ENCODE results near the gene ANKRD33B. TPM values are rescaled to one million over a fixed set of nuclear protein-coding genes. Genes with fewer than 3 reads are reported as not detected.
"Not testable (repeated sequence)": the region's sequence is repeated elsewhere in the genome, so short reads cannot be mapped to it uniquely, and the experiment has no call there.

ANKRD33B gene
- polyA plus RNA-seq, 1 donor (not counting 4 experiments of a cell fraction or from before 2014, with no cell fraction given), result 1.9 TPM

DNA sequence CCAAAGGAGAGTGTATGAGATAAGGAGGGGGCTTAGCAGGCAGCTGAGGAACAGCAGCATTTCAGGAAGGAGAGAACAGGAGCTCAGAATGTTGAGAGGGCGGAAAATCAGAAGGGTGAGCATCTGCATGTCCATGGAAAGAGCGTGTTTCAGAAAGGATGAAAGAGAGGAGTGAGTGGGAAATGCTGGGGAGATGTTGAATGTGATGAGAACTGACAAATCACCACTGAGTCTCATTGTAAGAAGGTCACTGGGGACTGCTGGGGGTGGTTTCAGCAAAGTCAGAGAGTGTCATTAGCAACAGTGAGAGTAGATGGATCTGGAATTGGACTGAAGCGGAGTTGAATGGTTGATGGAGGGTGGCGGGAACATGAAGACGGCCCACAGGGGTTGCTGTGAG, 65.8 kb downstream of the ANKRD33B start:
- FAIRE-seq (no peak), DNase-seq (ENCODE audit: low read depth, low spot score) (no peak)
- H3K27me3 ChIP-seq (ENCODE audit: control insufficient read depth, extremely low read depth, insufficient read depth, low read length), result no peaks in the 10 kb centered on the region
- H3K4me2 ChIP-seq (ENCODE audit: control insufficient read depth, extremely low read depth, insufficient read depth, low read depth, low read length), result no peak overlapping the region
- peaks cover 7% of the 10 kb centered on the region for H3K9me3 ChIP-seq (ENCODE audit: control insufficient read depth, low read depth, low read length)
- H3K36me3 ChIP-seq (ENCODE audit: control insufficient read depth in 2 of 2, extremely low read depth in 1 of 2, insufficient read depth in 2 of 2, low read length in 2 of 2), result no peaks in the 10 kb centered on the region
- H3K79me2 ChIP-seq (ENCODE audit: control insufficient read depth, insufficient read depth, low read length), result no peaks in the 10 kb centered on the region
- H3K9ac ChIP-seq (ENCODE audit: control insufficient read depth, extremely low read depth, insufficient read depth, low read length), result no peak overlapping the region
- TF ChIP-seq, protein P1, sequence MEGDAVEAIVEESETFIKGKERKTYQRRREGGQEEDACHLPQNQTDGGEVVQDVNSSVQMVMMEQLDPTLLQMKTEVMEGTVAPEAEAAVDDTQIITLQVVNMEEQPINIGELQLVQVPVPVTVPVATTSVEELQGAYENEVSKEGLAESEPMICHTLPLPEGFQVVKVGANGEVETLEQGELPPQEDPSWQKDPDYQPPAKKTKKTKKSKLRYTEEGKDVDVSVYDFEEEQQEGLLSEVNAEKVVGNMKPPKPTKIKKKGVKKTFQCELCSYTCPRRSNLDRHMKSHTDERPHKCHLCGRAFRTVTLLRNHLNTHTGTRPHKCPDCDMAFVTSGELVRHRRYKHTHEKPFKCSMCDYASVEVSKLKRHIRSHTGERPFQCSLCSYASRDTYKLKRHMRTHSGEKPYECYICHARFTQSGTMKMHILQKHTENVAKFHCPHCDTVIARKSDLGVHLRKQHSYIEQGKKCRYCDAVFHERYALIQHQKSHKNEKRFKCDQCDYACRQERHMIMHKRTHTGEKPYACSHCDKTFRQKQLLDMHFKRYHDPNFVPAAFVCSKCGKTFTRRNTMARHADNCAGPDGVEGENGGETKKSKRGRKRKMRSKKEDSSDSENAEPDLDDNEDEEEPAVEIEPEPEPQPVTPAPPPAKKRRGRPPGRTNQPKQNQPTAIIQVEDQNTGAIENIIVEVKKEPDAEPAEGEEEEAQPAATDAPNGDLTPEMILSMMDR (optimal IDR thresholded peaks at IDR 0.05 in 1 of 3, IDR thresholded peaks at IDR 0.05 in 1 of 3, conservative IDR thresholded peaks at IDR 0.05 in 1 of 3; ENCODE audit: extremely low read depth in 1 of 3, insufficient read depth in 2 of 3, low read length in 3 of 3), result no peak
- no peak for TF ChIP-seq EZH2 (IDR thresholded peaks at IDR 0.05; ENCODE audit: low read length)
- dilution Hi-C loops (cut with MboI; ENCODE audit: extremely low pct_ligation_motif_present, low sequenced_read_pairs), result no loop called here
- H3K9me1 ChIP-seq (ENCODE audit: control insufficient read depth, extremely low read depth, insufficient read depth, low read length), result no peaks in the 10 kb centered on the region
- no peak overlapping the region for H3K27ac ChIP-seq (ENCODE audit: control insufficient read depth, insufficient read depth, low read length)
- no peaks in the 10 kb centered on the region for H4K20me1 ChIP-seq (ENCODE audit: control insufficient read depth, extremely low read depth, insufficient read depth, low read length)
- no peak overlapping the region for H3K4me3 ChIP-seq (ENCODE audit: control insufficient read depth in 2 of 3, extremely low read depth in 1 of 3, insufficient read depth in 2 of 3, low read depth in 1 of 3, low read length in 3 of 3)
- peaks cover 9% of the 10 kb centered on the region for H3K4me1 ChIP-seq (ENCODE audit: control insufficient read depth, extremely low read depth, insufficient read depth, low read length)
- no peak overlapping the region for H2AFZ ChIP-seq (ENCODE audit: control insufficient read depth, low read length)

DNA sequence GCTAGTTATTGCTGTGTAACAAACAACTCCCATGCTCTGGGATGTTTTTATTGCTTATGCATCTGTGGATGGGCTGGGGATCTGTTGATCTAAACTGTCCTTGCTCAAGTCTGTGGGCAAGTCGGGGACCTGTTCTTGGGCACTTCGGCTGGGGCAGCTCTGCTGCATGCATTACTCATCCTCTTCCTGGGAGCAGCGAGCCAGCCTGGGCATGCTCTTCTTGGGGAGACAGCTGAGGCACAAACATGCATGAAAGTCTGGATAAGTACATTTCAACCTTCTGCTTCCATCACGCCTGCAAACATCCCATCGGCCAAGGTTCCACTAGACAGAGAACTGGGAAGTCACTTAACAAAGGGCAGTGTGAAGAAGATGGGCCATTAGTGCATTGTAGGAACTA, 66.3 kb downstream of the ANKRD33B start:
- Histone ChIP-seq H3K4me1 (ENCODE audit: control insufficient read depth, extremely low read depth, insufficient read depth, low read length) (peaks cover 12% of the 10 kb centered on the region), H3K27me3 (ENCODE audit: control insufficient read depth, extremely low read depth, insufficient read depth, low read length) (no peaks in the 10 kb centered on the region), H3K79me2 (ENCODE audit: control insufficient read depth, insufficient read depth, low read length) (no peaks in the 10 kb centered on the region), H2AFZ (ENCODE audit: control insufficient read depth, low read length) (no peak overlapping the region), H3K27ac (ENCODE audit: control insufficient read depth, insufficient read depth, low read length) (no peak overlapping the region), H3K4me3 (ENCODE audit: control insufficient read depth in 2 of 3, extremely low read depth in 1 of 3, insufficient read depth in 2 of 3, low read depth in 1 of 3, low read length in 3 of 3) (no peak overlapping the region), H3K9me3 (ENCODE audit: control insufficient read depth, low read depth, low read length) (peaks cover 7% of the 10 kb centered on the region), H3K9ac (ENCODE audit: control insufficient read depth, extremely low read depth, insufficient read depth, low read length) (no peak overlapping the region), H3K4me2 (ENCODE audit: control insufficient read depth, extremely low read depth, insufficient read depth, low read depth, low read length) (peak overlapping the region; percentile 19), H4K20me1 (ENCODE audit: control insufficient read depth, extremely low read depth, insufficient read depth, low read length) (no peaks in the 10 kb centered on the region), H3K9me1 (ENCODE audit: control insufficient read depth, extremely low read depth, insufficient read depth, low read length) (no peaks in the 10 kb centered on the region), H3K36me3 (ENCODE audit: control insufficient read depth in 2 of 2, extremely low read depth in 1 of 2, insufficient read depth in 2 of 2, low read length in 2 of 2) (no peaks in the 10 kb centered on the region)
- DNase-seq (ENCODE audit: low read depth, low spot score), result peak; percentile 76
- peak; percentile 81 for FAIRE-seq
- dilution Hi-C loops (cut with MboI; ENCODE audit: extremely low pct_ligation_motif_present, low sequenced_read_pairs), result no loop called here
- TF ChIP-seq, protein P1 (optimal IDR thresholded peaks at IDR 0.05 in 1 of 3, IDR thresholded peaks at IDR 0.05 in 1 of 3, conservative IDR thresholded peaks at IDR 0.05 in 1 of 3; ENCODE audit: extremely low read depth in 1 of 3, insufficient read depth in 2 of 3, low read length in 3 of 3), result no peak
- TF ChIP-seq EZH2 (IDR thresholded peaks at IDR 0.05; ENCODE audit: low read length), result no peak

DNA sequence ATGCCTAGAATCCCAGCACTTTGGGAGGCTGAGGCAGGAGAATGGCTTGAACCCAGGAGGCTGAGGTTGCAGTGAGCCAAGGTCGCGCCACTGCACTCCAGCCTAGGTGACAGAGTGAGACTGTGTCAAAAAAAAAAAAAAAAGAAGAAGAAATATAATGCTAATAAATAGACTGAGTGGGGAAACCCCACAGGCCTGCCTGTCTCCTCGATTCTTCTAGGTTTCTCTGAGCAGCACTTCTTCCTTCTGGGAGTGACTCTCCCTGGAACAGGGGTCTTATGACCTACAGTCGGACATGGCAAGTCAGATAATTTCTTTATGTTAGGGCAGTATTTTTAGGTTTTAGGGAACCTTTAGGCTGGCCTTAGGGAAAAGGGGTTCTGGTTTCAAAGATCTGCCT, 66.9 kb downstream of the ANKRD33B start:
- FAIRE-seq; H3K9ac ChIP-seq (ENCODE audit: control insufficient read depth, extremely low read depth, insufficient read depth, low read length); H2AFZ ChIP-seq (ENCODE audit: control insufficient read depth, low read length); H3K36me3 ChIP-seq (ENCODE audit: control insufficient read depth in 2 of 2, extremely low read depth in 1 of 2, insufficient read depth in 2 of 2, low read length in 2 of 2); H3K4me3 ChIP-seq (ENCODE audit: control insufficient read depth in 2 of 3, extremely low read depth in 1 of 3, insufficient read depth in 2 of 3, low read depth in 1 of 3, low read length in 3 of 3); H3K9me1 ChIP-seq (ENCODE audit: control insufficient read depth, extremely low read depth, insufficient read depth, low read length); H3K27ac ChIP-seq (ENCODE audit: control insufficient read depth, insufficient read depth, low read length); H4K20me1 ChIP-seq (ENCODE audit: control insufficient read depth, extremely low read depth, insufficient read depth, low read length); H3K9me3 ChIP-seq (ENCODE audit: control insufficient read depth, low read depth, low read length); DNase-seq (ENCODE audit: low read depth, low spot score); H3K79me2 ChIP-seq (ENCODE audit: control insufficient read depth, insufficient read depth, low read length); dilution Hi-C loops (cut with MboI; ENCODE audit: extremely low pct_ligation_motif_present, low sequenced_read_pairs); H3K27me3 ChIP-seq (ENCODE audit: control insufficient read depth, extremely low read depth, insufficient read depth, low read length): not testable (repeated sequence)
- peaks cover 18% of the 10 kb centered on the region for H3K4me1 ChIP-seq (ENCODE audit: control insufficient read depth, extremely low read depth, insufficient read depth, low read length)
- peak overlapping the region; percentile 19 for H3K4me2 ChIP-seq (ENCODE audit: control insufficient read depth, extremely low read depth, insufficient read depth, low read depth, low read length)

All from keratinocyte (primary cell).